ENCODE measurements around the gene BMI1.
A peak's percentile ranks its signal among the peaks of the same experiment; 100 is the strongest.
"Not testable (repeated sequence)": the region's sequence is repeated elsewhere in the genome, so short reads cannot be mapped to it uniquely, and the experiment has no call there.

The BMI1 gene

DNA sequence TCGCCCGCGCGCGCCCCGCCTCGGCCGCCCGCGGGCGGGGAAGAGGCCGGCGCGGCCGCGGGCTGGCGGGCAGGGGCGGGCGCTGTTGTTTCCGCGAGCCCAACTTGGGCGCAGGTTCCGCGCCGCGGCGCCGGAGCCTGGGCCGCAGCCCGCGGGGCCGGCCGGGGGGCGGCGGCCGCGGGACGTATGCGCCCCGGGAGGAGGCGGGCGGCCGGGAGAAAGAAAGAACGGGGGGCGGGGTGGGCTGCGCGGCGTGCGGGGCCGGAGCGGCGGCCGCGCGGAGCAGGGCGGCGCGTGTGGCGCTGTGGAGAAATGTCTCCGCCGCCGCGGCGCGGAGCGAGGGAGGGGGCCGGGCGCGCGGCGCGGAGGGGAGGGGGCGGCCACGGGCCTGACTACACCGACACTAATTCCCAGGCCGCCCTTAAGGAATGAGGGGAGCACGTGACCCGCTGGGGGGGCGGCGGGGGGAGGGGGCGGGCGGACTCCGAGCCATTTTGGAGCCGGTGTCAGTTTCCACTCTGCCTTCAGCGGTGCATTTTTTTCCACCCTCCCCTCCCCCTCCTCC is at the start of gene BMI1:
Gene BMI1, plus strand, starts transcription at position 509 of the 565 bp plus-strand sequence. CDS start 5,351 bp downstream, outside the sequence.
- peak within 1 kb of the TSS; percentile 70 for H3K27ac ChIP-seq
- DNase-seq (ENCODE audit: low read depth, low spot score), result no peak

GRCh38 chr10:22271786-22272185 is 49.1 kb upstream of the BMI1 start:
- H3K27ac ChIP-seq, result no peak overlapping the region
- DNase-seq (ENCODE audit: low read depth, low spot score), result no peak

DNA sequence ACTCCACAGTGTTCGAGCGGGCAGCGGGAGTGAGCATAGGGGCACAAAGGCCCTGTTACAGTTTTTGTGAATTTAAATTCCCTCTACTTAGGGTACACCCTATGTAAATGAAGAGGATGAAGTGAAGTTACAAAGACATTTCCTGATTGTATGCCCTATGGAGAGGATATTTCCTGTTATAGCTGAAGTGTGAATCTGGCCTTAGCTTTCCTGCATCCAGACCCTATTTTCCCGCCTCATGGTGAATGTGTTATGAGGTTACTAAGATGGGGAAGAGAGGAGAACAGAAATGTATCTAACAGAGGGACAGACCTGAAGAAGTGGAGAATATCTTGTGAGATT is 42.5 kb upstream of the BMI1 start:
- no peak for DNase-seq (ENCODE audit: low read depth, low spot score)
- H3K27ac ChIP-seq, result no peak overlapping the region

DNA sequence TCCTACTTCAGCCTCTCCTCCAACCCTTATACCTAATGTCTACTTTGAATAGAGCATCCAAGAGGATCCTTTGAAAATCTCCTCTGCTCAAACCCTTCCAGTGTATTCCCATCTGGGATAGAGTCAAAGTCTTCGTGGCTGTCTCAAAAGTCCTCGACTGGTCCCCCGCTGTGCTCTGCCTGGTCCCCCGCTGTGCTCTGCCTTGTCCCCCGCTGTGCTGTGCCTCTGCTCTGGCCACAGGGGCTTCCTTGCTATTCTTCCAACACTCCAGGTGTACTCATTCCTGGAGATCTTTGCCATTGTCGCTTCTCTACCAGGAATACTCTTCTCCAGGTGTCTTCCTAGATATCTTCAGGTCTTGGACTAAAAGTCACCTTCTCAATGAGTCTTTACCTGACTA is 40.8 kb upstream of the BMI1 start:
- no peak for DNase-seq (ENCODE audit: low read depth, low spot score)
- H3K27ac ChIP-seq, result no peak overlapping the region

GRCh38 chr10:22285130-22285529 is 35.8 kb upstream of the BMI1 start:
- no peak for DNase-seq (ENCODE audit: low read depth, low spot score)
- H3K27ac ChIP-seq, result no peak overlapping the region

- DNase-seq (ENCODE audit: low read depth, low spot score), result no peak
Measured at GRCh38 chr10:22293747-22294404, 27.0 kb upstream of the BMI1 start.

DNA sequence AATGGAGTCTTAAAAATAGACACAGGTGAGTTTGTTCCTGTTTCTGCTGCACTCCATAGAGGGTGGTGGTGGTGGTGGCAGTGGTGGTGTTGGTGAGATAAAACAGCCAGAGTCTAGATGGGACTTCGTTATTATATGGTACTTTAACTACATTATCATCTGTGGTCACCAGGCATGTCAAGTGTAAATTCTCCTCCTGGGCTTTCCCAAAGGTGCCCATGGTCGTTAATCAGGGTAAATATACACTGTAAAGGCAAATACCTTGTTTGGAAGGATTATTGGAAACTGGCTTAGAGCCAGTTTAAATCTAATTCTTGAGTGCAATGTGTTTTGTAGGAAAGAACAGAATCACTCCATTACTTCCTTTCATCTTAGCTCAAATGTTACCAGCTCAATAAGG is 26.2 kb upstream of the BMI1 start:
- no peak for DNase-seq (ENCODE audit: low read depth, low spot score)
- no peak overlapping the region for H3K27ac ChIP-seq

More at GRCh38 chr10:22293747-22294404, 27.0 kb upstream of the BMI1 start:
- no peak overlapping the region for H3K27ac ChIP-seq

GRCh38 chr10:22301193-22301592 is 19.7 kb upstream of the BMI1 start:
- no peak overlapping the region for H3K27ac ChIP-seq
- no peak for DNase-seq (ENCODE audit: low read depth, low spot score)

DNA sequence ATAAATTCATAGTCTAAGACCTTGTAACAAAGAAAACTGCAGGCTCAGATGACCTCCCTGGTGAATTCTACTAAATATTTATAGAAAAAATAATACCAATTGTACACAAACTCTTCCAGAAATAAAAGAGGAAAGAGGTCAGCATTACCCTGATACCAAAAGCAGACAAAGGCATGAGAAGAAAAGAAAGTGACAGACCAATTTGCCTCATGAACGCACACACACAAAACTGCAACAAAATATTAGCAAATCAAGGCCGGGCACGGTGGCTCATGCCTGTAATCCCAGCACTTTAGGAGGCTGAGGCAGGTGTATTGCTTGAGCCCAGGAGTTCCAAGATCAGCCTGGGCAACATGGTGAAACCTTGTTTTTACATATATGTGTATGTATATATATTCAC is 17.4 kb upstream of the BMI1 start:
- H3K27ac ChIP-seq, result no peak overlapping the region
- no peak for DNase-seq (ENCODE audit: low read depth, low spot score)

DNA sequence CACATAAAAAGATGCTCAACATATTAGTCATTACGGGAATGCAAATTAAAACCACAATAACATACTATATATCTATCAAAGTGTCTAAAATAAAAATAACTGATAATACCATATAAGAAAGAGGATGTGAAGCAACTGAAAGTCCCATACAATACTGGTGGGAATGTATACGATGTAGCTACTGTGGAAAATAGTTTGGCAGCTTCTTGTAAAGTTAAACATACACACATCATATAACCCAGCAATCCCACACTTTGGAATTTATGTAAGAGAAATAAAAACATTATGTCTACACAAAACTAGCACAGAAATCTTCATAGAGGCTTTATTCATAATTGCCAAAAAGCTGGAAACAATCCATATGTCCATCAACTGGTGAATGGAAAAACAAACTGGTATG is 15.2 kb upstream of the BMI1 start:
- no peak for DNase-seq (ENCODE audit: low read depth, low spot score)
- H3K27ac ChIP-seq, result no peak overlapping the region

DNA sequence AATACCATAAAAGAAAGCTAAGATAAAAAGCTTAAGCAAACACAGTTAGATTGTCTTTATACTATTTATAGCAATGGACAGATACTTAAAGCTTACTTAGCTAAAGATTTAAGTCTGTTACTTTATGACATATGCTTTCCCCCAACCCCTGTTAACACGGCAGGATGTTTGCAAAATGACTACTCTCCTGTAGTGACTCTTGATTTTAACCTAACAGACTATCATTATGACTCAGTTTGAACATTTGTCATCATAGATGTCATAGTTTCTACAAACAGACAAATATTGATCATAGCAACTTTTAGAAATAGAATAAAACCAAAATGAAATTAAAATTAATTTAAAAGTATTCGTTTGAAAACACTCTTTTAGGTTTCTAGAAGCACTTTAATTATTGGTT is 12.5 kb upstream of the BMI1 start:
- peak; percentile 70 for DNase-seq (ENCODE audit: low read depth, low spot score)
- H3K27ac ChIP-seq, result peak overlapping the region; percentile 47

DNA sequence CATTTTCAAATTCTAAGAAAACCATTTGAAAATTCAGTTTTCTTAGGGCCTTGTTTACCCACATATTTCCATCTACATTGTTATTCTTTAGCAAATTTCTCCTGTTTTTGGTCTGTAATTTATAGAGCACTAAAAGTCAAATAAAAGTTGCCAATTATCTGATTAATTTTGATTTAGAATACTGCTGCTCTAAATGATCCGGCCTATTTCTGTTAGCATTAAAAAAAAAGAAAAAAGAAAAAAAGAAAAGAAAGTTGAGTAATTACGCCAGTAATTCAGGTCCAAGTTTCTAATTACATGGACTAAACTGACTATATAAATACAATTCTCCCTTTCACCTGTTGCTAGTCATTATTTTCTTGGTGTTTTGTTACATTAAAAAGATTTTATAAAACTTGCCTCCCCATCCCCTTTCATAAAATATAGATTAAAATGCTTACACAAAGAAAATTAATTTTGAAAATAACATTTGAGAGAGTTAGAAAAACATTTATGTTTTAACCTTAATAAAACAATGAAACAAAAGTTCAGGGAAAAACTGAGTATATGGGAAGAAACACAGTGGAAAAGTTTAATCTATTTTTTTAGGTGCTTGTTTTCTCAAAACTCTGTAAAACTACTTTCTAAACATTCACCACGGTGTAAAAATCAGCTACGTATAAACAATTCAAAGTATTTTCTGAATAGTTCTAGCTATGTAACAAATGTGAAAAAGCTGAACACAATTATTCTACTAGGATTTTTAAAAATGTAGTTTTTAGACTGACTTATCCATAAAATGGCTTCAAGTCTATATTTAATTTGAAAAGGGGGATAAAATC is 11.5 kb upstream of the BMI1 start:
- no peak overlapping the region for H3K27ac ChIP-seq
- DNase-seq (ENCODE audit: low read depth, low spot score), result no peak

GRCh38 chr10:22310012-22310411 is 10.9 kb upstream of the BMI1 start:
- not testable (repeated sequence) for DNase-seq (ENCODE audit: low read depth, low spot score); H3K27ac ChIP-seq

DNA sequence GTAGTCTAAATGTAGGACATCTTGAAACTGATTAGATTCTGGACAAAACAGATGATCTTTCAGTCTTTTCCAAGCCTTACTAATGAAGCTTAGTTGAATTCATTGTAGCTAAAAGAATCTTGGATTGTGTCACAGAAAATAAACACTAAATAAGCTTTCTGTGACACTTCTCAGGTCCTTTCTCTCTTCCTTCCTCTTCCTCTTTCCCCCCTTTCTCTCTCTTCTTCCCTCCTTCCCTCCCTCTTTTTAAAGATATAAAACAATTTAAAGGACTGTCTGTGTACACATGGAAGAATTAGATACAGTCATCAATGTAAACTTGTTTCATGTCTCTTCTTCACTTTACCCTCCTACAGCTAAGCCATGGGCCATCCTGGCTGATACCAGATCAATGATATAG is 10.0 kb upstream of the BMI1 start:
- no peak for DNase-seq (ENCODE audit: low read depth, low spot score)

DNA sequence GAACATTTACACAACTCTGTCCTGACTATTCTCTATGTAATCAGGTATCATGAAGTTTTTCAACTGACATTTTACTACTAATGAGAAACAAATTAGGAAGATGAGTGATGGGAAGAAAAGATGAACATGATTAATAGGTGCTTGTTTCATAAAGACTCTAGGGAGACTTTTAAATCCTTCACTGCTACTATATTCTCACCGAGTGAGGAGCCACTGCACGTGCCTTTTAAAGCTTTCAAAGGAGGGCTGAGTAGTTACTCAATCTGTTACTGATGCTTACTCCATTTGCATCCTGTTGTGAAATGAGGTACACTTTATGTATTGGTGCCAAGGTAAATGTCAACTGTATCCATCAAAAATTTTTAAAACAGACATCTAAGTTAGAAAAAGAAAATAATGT is 6.0 kb upstream of the BMI1 start:
- no peak for DNase-seq (ENCODE audit: low read depth, low spot score)
- H3K27ac ChIP-seq, result peak overlapping the region; percentile 83

More for the DNA sequence above, 10.0 kb upstream of the BMI1 start:
- H3K27ac ChIP-seq, result no peak overlapping the region

- no peak for DNase-seq (ENCODE audit: low read depth, low spot score)
Measured at GRCh38 chr10:22315455-22316285, 5.2 kb upstream of the BMI1 start.

GRCh38 chr10:22316286-22317075 is 4.4 kb upstream of the BMI1 start, which contains the start of gene COMMD3:
COMMD3 (plus strand) TSS chr10:22316388; CDS start chr10:22316418, 30 bp downstream.
- H3K27ac ChIP-seq, result peak within 1 kb of the TSS; percentile 83
- DNase-seq (ENCODE audit: low read depth, low spot score), result peak; percentile 46

More at GRCh38 chr10:22315455-22316285, 5.2 kb upstream of the BMI1 start:
- H3K27ac ChIP-seq, result peak overlapping the region; percentile 83

GRCh38 chr10:22317076-22317370 is 3.9 kb upstream of the BMI1 start:
- peak overlapping the region; percentile 83 for H3K27ac ChIP-seq
- DNase-seq (ENCODE audit: low read depth, low spot score), result no peak

- peak overlapping the region; percentile 83 for H3K27ac ChIP-seq
- DNase-seq (ENCODE audit: low read depth, low spot score), result no peak
Measured at GRCh38 chr10:22317771-22318565, 2.9 kb upstream of the BMI1 start.

Measured in epithelial cell of prostate (primary cell).